Measurements from ENCODE around the gene ITGB4.
"Not testable (repeated sequence)": the region's sequence is repeated elsewhere in the genome, so short reads cannot be mapped to it uniquely, and the experiment has no call there.

The ITGB4 gene

GRCh38 chr17:75752802-75753513 is 31.7 kb downstream of the ITGB4 start:
- no peak for DNase-seq (ENCODE audit: low read depth in 2 of 2)

DNA sequence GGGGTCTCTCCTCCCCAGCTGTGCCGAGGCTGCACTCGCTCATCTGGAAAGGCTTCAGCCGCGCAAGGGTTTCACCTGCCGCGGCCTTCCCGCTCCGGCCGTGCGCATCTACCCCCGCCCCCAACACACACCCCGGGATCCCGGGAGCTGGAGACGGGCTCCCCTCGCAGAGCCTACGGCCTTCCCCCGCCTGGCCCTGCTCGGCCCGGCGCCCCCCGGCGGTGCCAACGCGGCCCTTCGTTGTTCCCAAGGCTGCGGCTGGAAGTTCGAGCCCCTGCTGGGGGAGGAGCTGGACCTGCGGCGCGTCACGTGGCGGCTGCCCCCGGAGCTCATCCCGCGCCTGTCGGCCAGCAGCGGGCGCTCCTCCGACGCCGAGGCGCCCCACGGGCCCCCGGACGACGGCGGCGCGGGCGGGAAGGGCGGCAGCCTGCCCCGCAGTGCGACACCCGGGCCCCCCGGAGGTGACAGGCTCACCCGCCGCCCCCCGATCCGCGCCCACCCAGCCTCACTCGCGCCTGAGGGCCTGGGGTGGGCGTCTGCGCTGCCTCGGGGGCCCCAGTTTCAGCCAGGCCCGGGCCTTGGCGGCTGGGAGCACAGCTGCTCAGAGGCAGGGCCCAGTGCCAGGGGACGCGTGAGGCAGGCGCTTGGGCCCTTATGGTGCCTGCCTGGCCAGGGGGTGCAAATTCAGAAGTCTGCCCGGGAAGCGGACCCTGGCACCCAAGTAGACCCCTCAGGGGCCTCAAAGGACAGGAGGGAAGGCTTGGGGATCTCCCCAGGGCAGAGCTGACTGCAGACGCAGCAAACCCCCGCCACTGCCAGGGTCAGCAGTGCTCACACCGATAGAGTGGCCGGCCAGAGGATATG is 32.5 kb downstream of the ITGB4 start:
- peak; percentile 37 to 46 for DNase-seq (ENCODE audit: low read depth in 2 of 2)

- DNase-seq (ENCODE audit: low read depth in 2 of 2): no peak
These were observed 33.3 kb downstream of the ITGB4 start for GRCh38 chr17:75754378-75755204.

GRCh38 chr17:75755205-75755901 is 34.1 kb downstream of the ITGB4 start:
- no peak for DNase-seq (ENCODE audit: low read depth in 2 of 2)

GRCh38 chr17:75755990-75756389 is 34.7 kb downstream of the ITGB4 start:
- no peak for DNase-seq (ENCODE audit: low read depth in 2 of 2)

GRCh38 chr17:75756451-75757085 is 35.3 kb downstream of the ITGB4 start:
- DNase-seq (ENCODE audit: low read depth in 2 of 2): no peak

DNA sequence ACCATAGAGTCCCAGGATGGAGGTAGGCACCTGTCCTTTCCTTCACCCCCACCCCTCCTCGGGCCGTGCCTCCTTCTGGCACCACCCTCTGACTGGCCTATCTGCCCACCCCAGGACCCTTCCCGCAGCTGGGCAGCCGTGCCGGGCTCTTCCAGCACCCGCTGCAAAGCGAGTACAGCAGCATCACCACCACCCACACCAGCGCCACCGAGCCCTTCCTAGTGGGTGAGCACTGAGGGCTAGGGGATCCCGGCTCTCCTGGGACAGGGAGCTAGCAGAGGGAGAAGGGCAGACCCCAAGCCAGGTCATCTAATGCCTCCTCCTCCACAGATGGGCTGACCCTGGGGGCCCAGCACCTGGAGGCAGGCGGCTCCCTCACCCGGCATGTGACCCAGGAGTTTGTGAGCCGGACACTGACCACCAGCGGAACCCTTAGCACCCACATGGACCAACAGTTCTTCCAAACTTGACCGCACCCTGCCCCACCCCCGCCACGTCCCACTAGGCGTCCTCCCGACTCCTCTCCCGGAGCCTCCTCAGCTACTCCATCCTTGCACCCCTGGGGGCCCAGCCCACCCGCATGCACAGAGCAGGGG is 35.9 kb downstream of the ITGB4 start:
- DNase-seq (ENCODE audit: low read depth in 2 of 2): no peak

DNA sequence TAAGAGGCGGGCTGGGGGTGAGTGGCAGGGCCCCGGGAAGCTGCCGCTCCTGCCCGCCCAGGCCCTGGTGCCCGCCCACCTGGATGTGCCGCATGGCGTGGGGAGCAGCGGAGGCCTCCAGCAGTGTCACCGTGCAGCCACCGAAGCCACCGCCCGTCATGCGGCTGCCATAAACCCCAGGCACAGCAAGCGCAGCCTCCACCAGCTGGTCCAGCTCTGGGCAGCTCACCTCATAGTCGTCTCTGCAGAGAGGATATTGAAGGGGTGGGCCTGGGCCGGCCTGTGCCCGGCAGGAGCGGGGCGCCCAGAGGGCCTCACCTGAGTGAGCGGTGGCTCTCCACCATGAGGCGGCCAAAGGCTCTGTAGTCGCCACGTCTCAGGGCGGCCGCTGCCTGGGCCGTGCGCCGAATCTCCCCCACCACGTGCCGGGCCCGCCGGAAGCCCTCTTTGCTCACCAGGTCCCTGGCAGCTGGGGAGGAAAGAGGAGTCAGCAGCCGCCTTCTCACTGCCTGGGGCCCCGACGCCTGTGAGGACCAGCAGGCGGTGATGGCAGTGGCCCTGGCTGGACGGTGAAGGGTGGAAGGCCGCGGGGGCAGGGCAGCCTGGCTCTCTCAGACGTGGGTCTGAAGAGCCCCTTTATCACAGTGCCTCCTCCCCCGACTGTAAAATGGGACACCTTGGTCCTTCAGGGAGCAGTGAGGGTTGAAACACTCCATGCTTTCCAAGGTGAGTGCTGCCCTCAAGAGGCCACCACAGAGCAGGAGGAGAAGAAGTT is 37.1 kb downstream of the ITGB4 start:
- DNase-seq (ENCODE audit: low read depth in 2 of 2): no peak

DNA sequence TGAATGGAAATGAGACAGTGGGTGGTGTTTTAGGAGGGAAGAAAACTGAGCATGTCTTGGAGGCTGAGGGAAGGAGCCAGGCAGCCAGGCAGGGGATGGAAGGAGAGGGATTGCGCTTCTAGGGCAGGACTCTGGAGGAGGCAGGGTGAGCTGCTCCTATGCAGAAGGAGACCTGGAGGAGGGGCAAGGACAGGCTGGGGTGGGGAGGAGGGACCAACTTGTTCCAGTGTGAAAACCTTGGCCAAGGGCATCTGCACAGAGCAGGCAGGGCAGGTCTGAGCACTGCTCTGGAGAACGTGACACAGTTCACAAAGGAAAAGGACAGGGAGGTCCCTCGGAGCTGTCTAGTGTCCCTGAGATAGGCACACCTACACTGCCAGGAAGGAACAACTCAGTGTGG is 38.2 kb downstream of the ITGB4 start:
- no peak for DNase-seq (ENCODE audit: low read depth in 2 of 2)

- not testable (repeated sequence) for DNase-seq (ENCODE audit: low read depth in 2 of 2)
These were observed 38.9 kb downstream of the ITGB4 start for GRCh38 chr17:75759978-75760640.

- no peak for DNase-seq (ENCODE audit: low read depth in 2 of 2)
These were observed 41.4 kb downstream of the ITGB4 start for GRCh38 chr17:75762513-75763268.

GRCh38 chr17:75763269-75763607 is 42.0 kb downstream of the ITGB4 start:
- no peak for DNase-seq (ENCODE audit: low read depth in 2 of 2)

DNA sequence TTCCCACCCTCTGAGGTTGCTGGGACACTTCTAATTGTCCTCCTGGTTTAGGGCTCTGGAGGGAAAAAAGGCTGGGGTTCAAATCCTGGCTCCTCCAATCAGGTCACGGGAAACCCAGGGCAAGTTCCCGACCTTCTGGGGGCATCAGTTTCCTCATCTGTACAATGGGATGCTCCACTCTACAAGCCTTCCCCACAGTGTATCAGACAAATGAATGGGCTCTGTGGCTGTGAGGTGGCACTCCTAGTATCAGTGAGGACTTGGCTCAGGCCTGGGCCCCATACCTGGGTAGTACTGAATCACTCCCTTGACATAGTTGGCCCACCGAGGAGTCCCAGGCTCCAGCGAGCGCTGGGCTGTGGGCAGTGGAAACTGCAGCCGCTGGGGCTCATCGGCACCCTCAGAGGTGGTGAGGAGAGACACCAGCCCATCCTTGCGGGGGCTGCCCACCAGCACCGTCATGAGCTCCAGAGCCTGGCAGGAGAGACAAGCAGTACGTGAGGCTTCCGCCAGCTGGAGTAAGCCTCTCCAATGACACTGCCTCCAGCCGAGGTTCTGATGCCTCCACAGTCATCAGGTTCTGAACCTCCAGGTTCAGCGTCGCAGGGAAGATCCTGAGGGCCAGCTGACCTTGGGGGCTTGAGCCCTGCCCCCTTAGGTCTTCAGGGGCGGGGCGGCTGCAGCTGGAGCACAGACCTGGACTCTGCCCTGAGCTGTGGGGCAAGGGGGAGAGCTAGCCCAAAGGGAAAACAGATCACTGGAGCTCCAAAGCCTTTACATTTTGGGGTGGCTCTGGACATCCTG is 42.6 kb downstream of the ITGB4 start:
- no peak for DNase-seq (ENCODE audit: low read depth in 2 of 2)

DNA sequence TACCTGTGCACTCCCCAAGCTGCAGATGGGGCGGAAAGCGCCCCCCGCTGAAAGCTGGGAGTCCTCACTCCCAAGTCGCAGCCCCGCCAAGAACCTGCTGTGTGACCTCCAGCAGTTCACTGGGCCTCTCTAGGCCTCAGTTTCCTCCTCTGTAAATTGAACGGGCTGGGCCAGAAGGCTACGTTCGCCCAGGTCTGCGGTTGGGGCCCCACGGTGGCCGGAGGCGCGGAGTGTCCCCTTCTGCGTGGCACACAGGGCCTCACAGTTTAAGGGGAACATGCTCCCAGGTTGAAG is 43.1 kb downstream of the ITGB4 start:
- no peak for DNase-seq (ENCODE audit: low read depth in 2 of 2)

DNA sequence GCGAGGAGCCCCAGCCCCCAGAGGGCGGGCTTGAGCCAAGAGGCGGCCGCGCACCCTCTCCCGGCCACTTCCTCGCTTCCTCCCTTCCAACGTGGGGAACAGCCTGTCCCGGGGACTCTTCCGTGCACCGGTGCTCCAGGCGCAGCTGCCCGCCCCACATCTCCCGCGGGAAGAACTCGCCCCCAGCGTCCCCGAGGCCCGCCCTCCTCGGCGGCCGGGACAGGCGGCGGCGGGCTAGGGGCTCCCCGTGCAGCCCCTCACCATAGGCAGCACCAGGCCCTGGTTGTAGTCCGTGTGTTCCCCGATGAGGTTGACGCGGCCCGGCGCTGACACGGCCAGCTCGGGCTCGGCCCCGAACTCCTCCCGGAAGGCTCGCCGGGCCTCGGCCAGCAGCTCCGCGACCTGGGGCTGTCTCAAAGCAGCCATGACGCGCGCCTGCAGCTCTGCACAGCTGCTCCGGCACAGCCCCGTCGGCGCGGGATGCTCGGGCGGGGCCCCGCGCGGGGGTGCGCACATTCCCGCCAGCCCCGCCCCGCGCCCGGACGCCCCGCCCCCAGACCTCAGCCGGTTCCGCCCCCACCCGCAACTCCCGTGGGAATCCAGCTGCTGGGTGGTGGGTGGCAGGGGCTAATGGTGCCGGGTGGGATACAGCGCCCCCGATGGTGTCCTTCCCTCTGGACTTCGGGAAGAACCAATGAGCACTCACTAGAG is 43.6 kb downstream of the ITGB4 start, which contains the start of gene GALK1:
Gene GALK1 (minus strand): TSS at position 482 of the 711 bp plus-strand sequence. CDS start 56 bp downstream, at position 426.
- DNase-seq (ENCODE audit: low read depth in 2 of 2): peak; percentile 42 to 54

GRCh38 chr17:75765981-75766380 is 44.7 kb downstream of the ITGB4 start:
- DNase-seq (ENCODE audit: low read depth in 2 of 2): no peak

GRCh38 chr17:75767881-75768280 is 46.6 kb downstream of the ITGB4 start:
- no peak for DNase-seq (ENCODE audit: low read depth in 2 of 2)
